ENCODE data around the gene HOMER1.
"Not testable (repeated sequence)": the region's sequence is repeated elsewhere in the genome, so short reads cannot be mapped to it uniquely, and the experiment has no call there.

HOMER1 gene

GRCh38 chr5:79516986-79517385 lies 3.1 kb upstream of the HOMER1 start:
- no peak for DNase-seq (ENCODE audit: low spot score)

- not testable (repeated sequence) for DNase-seq (ENCODE audit: low spot score)
Observed at GRCh38 chr5:79516331-79516730, 2.4 kb upstream of the HOMER1 start.

GRCh38 chr5:79514391-79515105 lies 614 bp upstream of the HOMER1 start:
- DNase-seq (ENCODE audit: low spot score): peak; percentile 97

DNA sequence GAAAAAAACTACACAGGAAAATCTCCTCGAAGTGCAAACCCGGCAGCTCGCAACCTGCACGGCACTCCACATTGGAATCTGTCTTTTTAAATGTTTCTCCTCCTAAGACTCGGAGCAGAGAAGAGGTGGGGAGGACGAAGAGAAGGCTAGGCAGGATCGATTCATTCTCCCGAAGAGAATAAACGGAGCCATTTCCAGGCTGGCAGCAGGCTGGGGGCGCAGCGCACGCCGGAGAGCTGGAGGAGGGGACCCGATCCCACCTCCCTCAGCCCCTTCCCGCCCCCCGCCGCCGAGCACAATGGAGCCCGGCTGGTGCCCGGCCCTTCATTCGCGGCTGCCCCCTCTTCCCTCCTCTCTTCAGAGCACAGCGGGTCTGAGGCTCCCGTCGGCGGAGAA lies 628 bp downstream of the HOMER1 start:
- DNase-seq (ENCODE audit: low spot score): peak; percentile 11

DNA sequence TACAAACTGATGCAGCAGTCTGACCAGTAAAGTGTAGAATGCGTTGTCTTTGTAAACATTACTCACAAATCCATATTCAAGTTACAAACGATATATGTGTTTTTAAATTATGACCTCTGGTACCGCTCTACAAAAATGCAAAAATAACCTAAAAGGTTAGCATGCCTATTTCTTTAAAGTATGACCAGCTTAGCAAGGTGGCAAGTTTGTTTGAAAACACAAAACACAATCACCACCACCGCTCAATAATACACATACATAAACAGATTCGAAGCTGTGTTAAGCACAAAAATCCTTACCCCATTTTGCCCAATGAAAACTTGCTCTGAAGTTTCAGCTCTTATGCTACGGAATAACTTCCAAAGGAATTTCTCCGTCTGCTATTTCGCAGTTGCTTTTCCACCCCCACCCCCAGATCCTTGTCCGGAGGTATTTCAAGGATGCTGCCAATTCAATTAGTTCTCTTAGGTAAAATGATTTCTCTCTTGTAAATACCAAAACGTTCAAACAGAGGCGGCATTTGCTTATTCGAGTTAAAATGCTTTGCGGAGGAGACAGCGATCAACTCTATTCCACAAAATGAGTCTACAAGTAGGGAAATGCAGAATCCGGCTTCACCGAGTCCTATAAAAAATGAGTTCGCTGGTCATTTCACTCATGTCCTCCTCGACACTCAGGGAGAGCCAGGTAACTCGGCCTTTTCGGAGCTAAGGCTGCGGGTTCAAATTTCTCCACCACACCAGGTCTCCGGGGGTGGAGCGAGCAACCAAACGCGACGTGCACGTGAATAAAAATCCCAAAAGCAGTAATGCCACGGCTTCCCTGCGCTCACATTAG lies 1.2 kb downstream of the HOMER1 start:
- DNase-seq (ENCODE audit: low spot score): no peak

GRCh38 chr5:79512049-79512448 lies 1.9 kb downstream of the HOMER1 start:
- DNase-seq (ENCODE audit: low spot score): no peak

DNA sequence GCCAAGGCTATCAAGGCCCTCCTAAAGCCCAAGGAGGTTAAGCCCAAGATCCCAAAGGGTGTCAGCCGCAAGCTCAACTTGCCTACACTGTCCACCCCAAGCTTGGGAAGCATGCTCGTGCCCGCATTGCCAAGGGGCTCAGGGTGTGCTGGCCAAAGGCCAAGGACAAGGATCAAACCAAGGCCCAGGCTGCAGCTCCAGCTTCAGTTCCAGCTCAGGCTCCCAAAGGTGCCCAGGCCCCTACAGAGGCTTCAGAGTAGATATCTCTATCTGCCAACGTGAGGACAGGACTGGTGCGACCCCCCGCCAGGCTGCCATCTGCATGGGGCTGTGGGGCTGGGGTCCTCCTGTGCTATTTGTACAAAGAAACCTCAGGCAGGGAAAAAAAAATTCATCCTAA lies 3.3 kb downstream of the HOMER1 start:
- no peak for DNase-seq (ENCODE audit: low spot score)

GRCh38 chr5:79509244-79509885 lies 4.6 kb downstream of the HOMER1 start:
- DNase-seq (ENCODE audit: low spot score): no peak

DNA sequence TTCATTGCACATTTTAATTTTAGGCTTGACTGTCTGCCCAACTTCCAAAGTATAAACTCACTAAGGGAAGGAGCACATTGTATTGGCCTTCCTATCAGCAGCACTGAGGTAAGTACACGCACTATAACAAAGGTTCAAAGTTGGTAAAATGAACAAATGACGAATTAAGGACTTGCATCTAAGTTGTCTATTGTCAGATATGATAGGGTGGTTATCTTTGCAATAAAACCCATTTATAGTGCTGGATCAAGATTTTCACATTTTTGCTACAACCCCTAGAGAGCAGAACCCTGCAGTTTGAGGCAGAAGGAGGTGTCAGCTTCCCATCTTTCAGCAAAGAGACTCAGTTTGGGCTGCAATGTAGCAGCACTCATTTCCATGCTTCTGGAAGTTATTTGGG lies 5.1 kb downstream of the HOMER1 start:
- DNase-seq (ENCODE audit: low spot score): no peak

GRCh38 chr5:79508354-79508753 lies 5.6 kb downstream of the HOMER1 start:
- no peak for DNase-seq (ENCODE audit: low spot score)

DNA sequence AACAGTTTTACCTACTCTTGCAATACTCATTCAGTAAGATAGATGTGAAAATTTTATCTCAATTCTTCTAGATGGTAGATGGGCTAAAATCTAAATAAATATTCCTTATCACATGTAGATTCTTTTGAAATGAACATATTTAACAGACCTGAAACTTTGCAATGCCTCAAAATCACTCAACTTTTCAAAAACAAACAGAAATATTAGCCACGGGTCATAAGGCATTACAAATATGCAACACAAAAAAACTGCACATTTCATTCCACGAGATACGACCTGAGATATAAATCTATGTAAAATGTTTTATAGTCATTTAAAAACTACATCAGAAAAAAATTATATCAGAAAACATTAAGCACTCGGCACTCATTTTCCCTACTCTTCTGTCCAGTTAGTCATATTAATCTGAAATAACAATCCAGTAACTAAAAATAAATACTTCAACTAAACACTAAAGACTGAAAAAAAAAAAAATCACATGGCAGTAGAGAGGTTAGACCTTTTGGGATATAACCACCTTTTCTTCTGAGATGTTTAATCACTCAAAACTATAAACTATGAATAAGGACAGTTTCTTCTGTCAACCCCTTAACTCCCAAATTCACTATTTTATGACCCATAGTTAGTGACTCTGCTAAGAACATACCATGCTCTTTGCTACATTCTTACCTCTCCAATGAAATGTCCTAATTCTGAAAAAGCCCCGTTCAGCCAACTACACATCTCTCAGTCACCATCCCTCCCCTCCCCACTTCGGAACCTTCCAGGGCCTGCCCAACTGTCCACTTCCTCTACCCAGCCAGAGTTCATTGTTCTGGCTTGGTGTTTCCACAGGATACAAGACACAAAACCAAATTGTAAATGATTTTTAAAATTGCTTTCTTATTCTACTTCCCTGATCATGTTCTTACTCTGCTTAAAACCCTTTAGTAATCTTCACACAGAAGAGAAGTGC lies 6.4 kb downstream of the HOMER1 start:
- DNase-seq (ENCODE audit: low spot score): no peak

GRCh38 chr5:79505138-79505537 lies 8.8 kb downstream of the HOMER1 start:
- DNase-seq (ENCODE audit: low spot score): no peak

DNA sequence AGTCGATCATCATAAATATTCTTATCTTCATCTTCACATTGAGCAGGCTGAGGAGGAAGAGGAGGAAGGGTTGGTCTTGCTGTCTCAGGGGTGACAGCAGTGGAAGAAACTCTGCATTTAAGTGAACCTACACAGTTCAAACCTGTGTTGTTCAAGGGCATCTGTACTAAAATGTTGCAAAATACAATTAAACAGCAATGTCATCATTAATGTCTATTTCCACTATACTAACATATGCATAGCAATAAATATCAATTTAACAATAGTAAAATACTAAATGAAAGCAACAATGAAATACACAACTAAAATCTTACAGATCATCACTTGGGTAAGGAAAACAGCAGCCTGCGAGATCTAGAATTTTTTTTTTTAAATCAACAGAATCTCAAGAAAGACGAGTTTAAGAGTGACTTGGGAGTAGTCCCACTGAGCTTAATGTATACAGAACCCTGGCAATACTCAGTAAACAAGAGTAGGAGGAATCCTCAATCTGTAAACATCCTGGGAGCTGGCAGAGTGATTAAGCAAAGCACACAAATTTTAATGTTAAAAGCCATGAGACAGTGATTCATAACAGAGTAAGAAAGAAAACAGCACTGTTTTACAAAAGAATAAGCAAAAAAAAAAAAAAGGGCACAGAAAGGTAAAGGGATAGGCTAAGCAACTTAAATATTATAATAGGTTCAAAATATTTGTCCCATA lies 10.0 kb downstream of the HOMER1 start:
- no peak for DNase-seq (ENCODE audit: low spot score)

DNA sequence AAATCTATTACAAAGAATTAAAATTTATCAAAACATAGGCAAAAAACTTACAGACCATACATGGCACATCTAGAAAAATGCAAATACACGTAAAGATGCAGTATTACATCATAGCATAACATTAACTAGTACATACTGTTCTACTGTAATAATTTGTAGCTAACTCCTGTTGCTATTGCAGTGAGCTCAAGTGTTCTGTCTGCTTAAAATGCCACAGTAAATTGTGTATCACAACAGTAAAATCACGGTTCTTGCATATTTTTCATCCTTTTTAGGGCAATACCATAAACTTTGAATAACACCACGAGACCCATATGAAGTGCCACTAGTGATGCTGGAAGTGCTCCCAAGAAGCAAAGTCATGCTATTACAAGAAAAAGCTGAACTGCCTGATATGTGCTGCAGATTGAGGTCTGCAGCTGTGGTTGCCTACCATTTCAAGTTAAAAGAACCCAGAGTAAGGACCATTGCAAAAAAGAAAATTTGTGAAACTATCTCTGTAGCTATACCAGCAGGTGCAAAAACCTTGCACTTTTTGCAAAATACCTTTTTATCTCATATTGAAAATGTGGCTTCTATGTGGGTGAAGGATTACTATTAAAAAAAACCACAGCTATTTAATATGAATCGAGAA lies 14.2 kb downstream of the HOMER1 start:
- no peak for DNase-seq (ENCODE audit: low spot score)

DNA sequence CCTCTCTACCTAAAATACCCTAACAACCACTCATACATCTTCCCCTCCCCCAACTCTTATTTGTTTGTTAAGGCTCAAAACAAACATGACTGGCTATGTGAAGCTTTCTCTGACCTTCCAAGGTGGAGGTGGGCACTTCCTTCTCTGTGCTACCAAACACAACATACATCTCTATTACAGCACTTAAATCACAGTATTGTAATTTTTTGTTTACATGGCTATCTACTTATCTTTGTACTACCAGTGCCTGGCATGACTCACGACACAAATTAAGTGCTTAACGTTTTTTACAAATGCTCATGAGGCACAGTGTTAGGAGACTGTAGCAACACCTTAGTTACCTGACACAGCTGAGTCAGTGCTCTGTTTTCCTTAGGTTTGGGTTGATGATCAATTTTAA lies 18.6 kb downstream of the HOMER1 start:
- no peak for DNase-seq (ENCODE audit: low spot score)

DNA sequence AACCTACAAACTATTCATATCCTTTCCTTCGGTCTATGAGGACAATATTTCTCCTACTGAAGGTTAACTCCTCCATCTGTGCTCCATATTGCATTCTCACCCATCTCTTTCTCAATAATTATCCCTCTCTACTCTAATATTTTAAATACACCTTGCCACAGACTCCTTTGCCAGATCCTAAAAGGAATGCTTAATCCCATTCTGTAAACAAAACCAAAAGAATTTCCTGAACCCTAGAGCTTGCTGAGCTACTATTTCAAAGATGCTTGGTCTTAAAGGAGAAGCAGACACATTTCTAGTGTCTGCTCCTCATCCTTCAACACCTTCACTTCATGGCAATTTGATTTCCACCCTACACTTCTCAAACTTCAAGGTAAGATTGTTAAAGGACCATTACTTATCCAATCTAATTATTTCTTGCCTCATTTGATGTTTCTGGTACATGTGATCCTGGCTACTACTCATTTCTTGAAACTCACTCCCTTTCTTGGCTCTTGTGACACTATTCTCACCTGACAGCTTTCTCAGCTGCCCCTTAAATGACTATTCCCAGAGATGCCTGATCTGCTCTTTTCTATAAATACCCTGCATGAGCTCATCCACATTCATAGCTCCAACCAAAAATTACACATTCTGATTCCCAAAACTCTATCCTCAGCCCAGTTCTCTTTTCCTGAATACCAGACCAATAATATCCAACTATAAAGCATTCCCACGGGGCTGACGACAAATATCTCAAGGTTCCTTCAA lies 20.2 kb downstream of the HOMER1 start:
- no peak for DNase-seq (ENCODE audit: low spot score)

- no peak for DNase-seq (ENCODE audit: low spot score)
Observed at GRCh38 chr5:79491690-79492317, 22.1 kb downstream of the HOMER1 start.

DNA sequence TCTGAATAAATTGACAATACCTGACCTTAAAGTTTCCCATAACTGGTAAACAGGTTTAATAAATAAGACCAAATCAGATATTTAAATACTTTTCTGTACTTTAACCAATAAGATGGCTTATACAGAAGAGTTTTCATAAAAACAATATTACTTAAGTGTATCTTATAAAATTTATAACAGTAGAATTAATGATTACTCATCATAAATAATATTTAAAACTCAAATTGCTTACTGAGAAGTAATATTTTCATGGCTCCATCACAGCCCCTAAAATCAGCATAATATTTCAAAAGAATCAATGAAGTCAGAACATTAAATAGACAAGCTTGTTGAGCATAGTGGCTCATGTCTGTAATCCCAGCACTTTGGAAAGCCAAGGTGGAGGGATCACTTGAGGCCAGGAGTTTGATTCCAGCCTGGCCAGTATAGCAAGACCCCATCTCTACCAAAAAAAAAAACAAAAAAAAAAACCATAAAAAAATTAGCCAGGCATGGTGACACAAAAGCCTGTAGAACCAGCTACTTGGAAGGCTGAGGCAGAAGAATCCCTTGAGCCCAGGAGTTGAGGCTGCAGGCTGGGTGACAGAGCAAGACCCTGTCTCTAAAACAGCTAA lies 23.5 kb downstream of the HOMER1 start:
- no peak for DNase-seq (ENCODE audit: low spot score)

DNA sequence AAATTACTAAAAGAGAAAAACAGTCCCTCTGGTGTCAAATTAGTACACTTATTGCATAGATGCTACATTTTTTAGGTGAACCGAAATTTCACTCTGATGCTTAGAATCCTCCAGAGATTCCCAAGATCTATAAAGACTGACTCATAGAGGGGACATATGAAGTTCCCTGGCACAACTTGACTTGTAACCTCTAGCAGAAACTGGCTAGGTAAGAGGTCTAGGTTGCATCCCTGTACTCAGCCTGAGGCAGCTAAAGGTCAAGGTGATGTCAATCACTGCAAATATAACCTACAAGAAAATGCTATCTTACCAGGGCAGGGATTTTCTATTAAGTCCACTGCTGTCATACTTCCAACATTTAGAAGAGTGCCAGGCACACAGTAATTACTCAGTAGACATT lies 24.2 kb downstream of the HOMER1 start:
- no peak for DNase-seq (ENCODE audit: low spot score)

Measured in Ammon's horn (tissue), 1 donor.